ENCODE results near the gene CDHR2. TPM values are rescaled to one million over a fixed set of nuclear protein-coding genes. Genes with fewer than 3 reads are reported as not detected.

Gene CDHR2
- total and polyA plus RNA-seq, 2 donors (not counting 3 experiments of a cell fraction or from before 2014, with no cell fraction given): not detected

GRCh38 chr5:176611435-176611834 lies 62.3 kb downstream of the CDHR2 start:
- Histone ChIP-seq H3K9me3 (replicated peaks; ENCODE audit: control insufficient read depth, insufficient read depth, low read length) (no peaks in the 10 kb centered on the region), H3K79me2 (ENCODE audit: control insufficient read depth, insufficient read depth, low read length) (no peaks in the 10 kb centered on the region), H3K4me2 (ENCODE audit: insufficient read depth, low read length) (no peak overlapping the region), H3K27ac (ENCODE audit: insufficient read depth, low read depth, low read length) (no peak overlapping the region), H3K4me1 (ENCODE audit: control insufficient read depth, extremely low read depth, insufficient read depth, low read length) (peaks cover 16% of the 10 kb centered on the region), H3K27me3 (ENCODE audit: control insufficient read depth in 2 of 2, insufficient read depth in 2 of 2, low read length in 2 of 2) (no peaks in the 10 kb centered on the region), H3K4me3 (replicated peaks in 1 of 3; ENCODE audit: insufficient read depth in 1 of 3, low read depth in 1 of 3, low read length in 3 of 3) (no peak overlapping the region), H3K9me1 (replicated peaks; ENCODE audit: control insufficient read depth, extremely low read depth, insufficient read depth, low read length) (no peaks in the 10 kb centered on the region), H3K9ac (replicated peaks; ENCODE audit: extremely low read depth, insufficient read depth, low read length) (no peak overlapping the region), H4K20me1 (replicated peaks; ENCODE audit: control insufficient read depth, extremely low read depth, insufficient read depth, low read length) (no peaks in the 10 kb centered on the region), H2AFZ (ENCODE audit: low read depth, low read length) (no peak overlapping the region), H3K36me3 (ENCODE audit: control insufficient read depth in 2 of 2, extremely low read depth in 1 of 2, insufficient read depth in 2 of 2, low read length in 2 of 2) (no peaks in the 10 kb centered on the region)
- BruUV-seq (replicated peaks): no TSS peak
- DNase-seq (ENCODE audit: low read depth, low spot score) (peak; percentile 79), FAIRE-seq (peak; percentile 96)
- ChIA-PET CTCF (interaction anchor here (0.6 to 1.0 kb wide), 2 partner anchors 10 to 49 kb away, joined by 4 to 5 read pairs; no protein-coding TSS in a partner anchor), POLR2A (no interaction called here)
- dilution Hi-C loops (cut with MboI; ENCODE audit: extremely low pct_ligation_motif_present, low sequenced_read_pairs): no loop called here
- TF ChIP-seq FOS (IDR thresholded peaks at IDR 0.05; ENCODE audit: borderline replicate concordance, insufficient read depth, low read length): peak; percentile 13
- TF ChIP-seq, protein P1, sequence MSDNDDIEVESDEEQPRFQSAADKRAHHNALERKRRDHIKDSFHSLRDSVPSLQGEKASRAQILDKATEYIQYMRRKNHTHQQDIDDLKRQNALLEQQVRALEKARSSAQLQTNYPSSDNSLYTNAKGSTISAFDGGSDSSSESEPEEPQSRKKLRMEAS (IDR thresholded peaks at IDR 0.05; ENCODE audit: insufficient read depth, insufficient read length): no peak
- intact Hi-C loops (cut with micrococcal nuclease): loop anchor here (10.0 kb wide), 1 partner anchor 167 kb away; the partner anchor contains the start of gene FAF2

GRCh38 chr5:176612008-176612407 lies 62.9 kb downstream of the CDHR2 start:
- CTCF ChIA-PET: interaction anchor here (1.0 kb wide), 1 partner anchor 10 kb away, joined by 5 read pairs; no protein-coding TSS in a partner anchor

More at GRCh38 chr5:176612008-176612407, 62.9 kb downstream of the CDHR2 start:
- no peak overlapping the region for H3K4me2 ChIP-seq (ENCODE audit: insufficient read depth, low read length)
- FAIRE-seq (no peak), DNase-seq (ENCODE audit: low read depth, low spot score) (no peak)
- TF ChIP-seq GATA2 (IDR thresholded peaks at IDR 0.05; ENCODE audit: insufficient read depth, insufficient read length, low read depth, low read length): no peak
- TF ChIP-seq POLR2AphosphoS5 (IDR thresholded peaks at IDR 0.05; ENCODE audit: insufficient read depth, low read depth, low read length): no peak
- TF ChIP-seq, protein P2, sequence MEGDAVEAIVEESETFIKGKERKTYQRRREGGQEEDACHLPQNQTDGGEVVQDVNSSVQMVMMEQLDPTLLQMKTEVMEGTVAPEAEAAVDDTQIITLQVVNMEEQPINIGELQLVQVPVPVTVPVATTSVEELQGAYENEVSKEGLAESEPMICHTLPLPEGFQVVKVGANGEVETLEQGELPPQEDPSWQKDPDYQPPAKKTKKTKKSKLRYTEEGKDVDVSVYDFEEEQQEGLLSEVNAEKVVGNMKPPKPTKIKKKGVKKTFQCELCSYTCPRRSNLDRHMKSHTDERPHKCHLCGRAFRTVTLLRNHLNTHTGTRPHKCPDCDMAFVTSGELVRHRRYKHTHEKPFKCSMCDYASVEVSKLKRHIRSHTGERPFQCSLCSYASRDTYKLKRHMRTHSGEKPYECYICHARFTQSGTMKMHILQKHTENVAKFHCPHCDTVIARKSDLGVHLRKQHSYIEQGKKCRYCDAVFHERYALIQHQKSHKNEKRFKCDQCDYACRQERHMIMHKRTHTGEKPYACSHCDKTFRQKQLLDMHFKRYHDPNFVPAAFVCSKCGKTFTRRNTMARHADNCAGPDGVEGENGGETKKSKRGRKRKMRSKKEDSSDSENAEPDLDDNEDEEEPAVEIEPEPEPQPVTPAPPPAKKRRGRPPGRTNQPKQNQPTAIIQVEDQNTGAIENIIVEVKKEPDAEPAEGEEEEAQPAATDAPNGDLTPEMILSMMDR (IDR thresholded peaks at IDR 0.05; ENCODE audit: extremely low read depth in 1 of 2, insufficient read depth in 1 of 2, low read depth in 1 of 2, low read length in 2 of 2): no peak
- no peak for TF ChIP-seq JUN (IDR thresholded peaks at IDR 0.05; ENCODE audit: borderline replicate concordance, insufficient read depth, insufficient read length, low read depth)
- TF ChIP-seq FOS (IDR thresholded peaks at IDR 0.05; ENCODE audit: borderline replicate concordance, insufficient read depth, low read length): no peak
- TF ChIP-seq POLR2A (IDR thresholded peaks at IDR 0.05; ENCODE audit: low read depth, low read length): no peak
- TF ChIP-seq EZH2 (IDR thresholded peaks at IDR 0.05; ENCODE audit: borderline replicate concordance, low read depth, low read length, severe bottlenecking): no peak
- no peak for TF ChIP-seq MYC (IDR thresholded peaks at IDR 0.05; ENCODE audit: low read depth, low read length)
- TF ChIP-seq, protein P1 (IDR thresholded peaks at IDR 0.05; ENCODE audit: insufficient read depth, insufficient read length): no peak
- POLR2A ChIA-PET: interaction anchor here (0.6 kb wide), 1 partner anchor 160 kb away, joined by 5 read pairs; no protein-coding TSS in a partner anchor
- no peaks in the 10 kb centered on the region for H3K36me3 ChIP-seq (ENCODE audit: control insufficient read depth in 2 of 2, extremely low read depth in 1 of 2, insufficient read depth in 2 of 2, low read length in 2 of 2)
- BruUV-seq (replicated peaks): no TSS peak
- H3K9ac ChIP-seq (replicated peaks; ENCODE audit: extremely low read depth, insufficient read depth, low read length): no peak overlapping the region
- no peaks in the 10 kb centered on the region for H3K9me3 ChIP-seq (replicated peaks; ENCODE audit: control insufficient read depth, insufficient read depth, low read length)
- no peaks in the 10 kb centered on the region for H4K20me1 ChIP-seq (replicated peaks; ENCODE audit: control insufficient read depth, extremely low read depth, insufficient read depth, low read length)
- H3K27ac ChIP-seq (ENCODE audit: insufficient read depth, low read depth, low read length): no peak overlapping the region
- H2AFZ ChIP-seq (ENCODE audit: low read depth, low read length): no peak overlapping the region
- H3K9me1 ChIP-seq (replicated peaks; ENCODE audit: control insufficient read depth, extremely low read depth, insufficient read depth, low read length): no peaks in the 10 kb centered on the region
- intact Hi-C loops (cut with micrococcal nuclease) (loop anchor here (10.0 kb wide), 1 partner anchor 167 kb away; the partner anchor contains the start of gene FAF2), dilution Hi-C loops (cut with MboI; ENCODE audit: extremely low pct_ligation_motif_present, low sequenced_read_pairs) (no loop called here)
- peaks cover 16% of the 10 kb centered on the region for H3K4me1 ChIP-seq (ENCODE audit: control insufficient read depth, extremely low read depth, insufficient read depth, low read length)
- H3K79me2 ChIP-seq (ENCODE audit: control insufficient read depth, insufficient read depth, low read length): no peaks in the 10 kb centered on the region
- H3K4me3 ChIP-seq (replicated peaks in 1 of 3; ENCODE audit: insufficient read depth in 1 of 3, low read depth in 1 of 3, low read length in 3 of 3): no peak overlapping the region
- H3K27me3 ChIP-seq (ENCODE audit: control insufficient read depth in 2 of 2, insufficient read depth in 2 of 2, low read length in 2 of 2): no peaks in the 10 kb centered on the region

Measured in endothelial cell of umbilical vein (primary cell).